Liver (tissue), 9 donors: ENCODE results near the gene FUNDC2. TPM values are rescaled to one million over a fixed set of nuclear protein-coding genes. Genes with fewer than 3 reads are reported as not detected.

Experiments used
- DNase-seq: peaks from one replicate; pipeline ENCODE4 v3.0.0-alpha.2; 2017; ENCODE audit warnings: low spot score
- H3K27ac ChIP-seq, 2 donors: one replicate each; pipeline ENCODE4 v1.7.0; 2013; ENCODE audit warnings: inconsistent platforms in 2 of 2, low read length in 2 of 2, control low read depth in 1 of 2, low read depth in 1 of 2, mild to moderate bottlenecking in 1 of 2
- H3K27me3 ChIP-seq, 4 donors: one replicate each; pipeline versions ENCODE4 v1.6.1 to v1.7.0; 2013; ENCODE audit warnings: low read length in 3 of 4, inconsistent platforms in 1 of 4, mild to moderate bottlenecking in 1 of 4, moderate library complexity in 1 of 4; ENCODE audit not compliant: control insufficient read depth in 4 of 4, insufficient read depth in 4 of 4
- H3K36me3 ChIP-seq, 4 donors: one replicate each; pipeline versions ENCODE4 v1.6.1 to v1.7.0; 2013; ENCODE audit warnings: low read length in 3 of 4, mild to moderate bottlenecking in 3 of 4, low read depth in 1 of 4, moderate library complexity in 1 of 4; ENCODE audit not compliant: control insufficient read depth in 4 of 4, insufficient read depth in 3 of 4
- H3K4me1 ChIP-seq, 4 donors: one replicate each; pipeline versions ENCODE4 v1.6.1 to v1.7.0; 2013; ENCODE audit warnings: low read length in 3 of 4, mild to moderate bottlenecking in 3 of 4, moderate library complexity in 1 of 4; ENCODE audit not compliant: control insufficient read depth in 4 of 4, insufficient read depth in 4 of 4
- H3K4me3 ChIP-seq, 3 donors: one replicate each; pipeline versions ENCODE4 v1.6.1 to v1.7.0; 2013; ENCODE audit warnings: low read length in 3 of 3, control low read depth in 1 of 3, low read depth in 1 of 3, mild to moderate bottlenecking in 1 of 3
- H3K9ac ChIP-seq, 2 donors: one replicate each; pipeline ENCODE4 v1.7.0; 2013; ENCODE audit warnings: low read length in 2 of 2, mild to moderate bottlenecking in 2 of 2, moderate library complexity in 2 of 2, control low read depth in 1 of 2, low read depth in 1 of 2
- H3K9me3 ChIP-seq, 4 donors: one replicate each; pipeline versions ENCODE4 v1.6.1 to v1.7.0; 2013; ENCODE audit warnings: low read length in 3 of 4; ENCODE audit not compliant: control insufficient read depth in 4 of 4
- ATF3 ChIP-seq: IDR thresholded peaks from 2 replicates; pipeline ENCODE4 v1.6.1; 2016; ENCODE audit warnings: antibody characterized with exemption
- CTCF ChIP-seq: fragments of 150-350 bp; IDR thresholded peaks from 2 replicates; pipeline ENCODE4 v1.5.1; 2017; ENCODE audit warnings: improper control_type of control experiment, low read depth, low read length; ENCODE audit not compliant: missing input control
- EGR1 ChIP-seq, 2 donors: IDR thresholded peaks; 2 replicates each; pipeline ENCODE4 v1.6.1; 2016 to 2018; ENCODE audit warnings: antibody characterized with exemption in 2 of 2, low read depth in 2 of 2
- FOXA1 ChIP-seq: IDR thresholded peaks from 2 replicates; pipeline ENCODE4 v1.6.1; 2016; ENCODE audit warnings: antibody characterized with exemption
- FOXA2 ChIP-seq: IDR thresholded peaks from 2 replicates; pipeline ENCODE4 v1.6.1; 2016; ENCODE audit warnings: antibody characterized with exemption
- GABPA ChIP-seq, 2 donors: IDR thresholded peaks in 1 of 2; conservative IDR thresholded peaks in 1 of 2; 2 replicates each; pipeline ENCODE4 v1.6.1; 2016; ENCODE audit warnings: antibody characterized with exemption in 2 of 2, mild to moderate bottlenecking in 1 of 2, moderate library complexity in 1 of 2
- HNF4A ChIP-seq, 2 donors: conservative IDR thresholded peaks; 2 replicates each; pipeline ENCODE4 v1.6.1; 2016; ENCODE audit warnings: antibody characterized with exemption in 2 of 2, mild to moderate bottlenecking in 2 of 2
- HNF4G ChIP-seq: IDR thresholded peaks from 2 replicates; pipeline ENCODE4 v1.6.1; 2016; ENCODE audit warnings: antibody characterized with exemption
- JUND ChIP-seq, 2 donors: IDR thresholded peaks; 2 replicates each; pipeline ENCODE4 v1.6.1; 2016; ENCODE audit warnings: antibody characterized with exemption in 2 of 2
- NR2F2 ChIP-seq: IDR thresholded peaks from 2 replicates; pipeline ENCODE4 v1.6.1; 2016; ENCODE audit warnings: antibody characterized with exemption
- RAD21 ChIP-seq, 2 donors: IDR thresholded peaks; 2 replicates each; pipeline ENCODE4 v1.6.1; 2016; ENCODE audit warnings: antibody characterized with exemption in 2 of 2, mild to moderate bottlenecking in 2 of 2
- RXRA ChIP-seq, 2 donors: IDR thresholded peaks; 2 replicates each; pipeline ENCODE4 v1.6.1; 2017 to 2018; ENCODE audit warnings: antibody characterized with exemption in 2 of 2, mild to moderate bottlenecking in 1 of 2
- SP1 ChIP-seq: IDR thresholded peaks from 2 replicates; pipeline ENCODE4 v1.6.1; 2018; ENCODE audit warnings: antibody characterized with exemption, mild to moderate bottlenecking
- TAF1 ChIP-seq: conservative IDR thresholded peaks from 2 replicates; pipeline ENCODE4 v1.6.1; 2016; ENCODE audit warnings: antibody characterized with exemption, mild to moderate bottlenecking
- YY1 ChIP-seq: IDR thresholded peaks from 2 replicates; pipeline ENCODE4 v1.6.1; 2016; ENCODE audit warnings: antibody characterized with exemption, mild to moderate bottlenecking
- ZBTB33 ChIP-seq: IDR thresholded peaks from 2 replicates; pipeline ENCODE4 v1.6.1; 2016; ENCODE audit warnings: antibody characterized with exemption
- WGBS: extraction: QIAGEN DNeasy Blood & Tissue Kit; methylation state at CpG from one replicate; pipeline ENCODE4 v1.1.7; 2013; 5-methylcytosine and 5-hydroxymethylcytosine counted together
- polyA plus RNA-seq, 2 donors: library from polyadenylated mRNA; stranded (reverse) in 1 of 2; unstranded in 1 of 2; fragments of 200-250 nt in 1 of 2; fragments of >200 nt in 1 of 2; fragmentation: Nextera tagmentation in 1 of 2; extraction: Ambion mirVana in 1 of 2; gene quantifications; one replicate each; pipeline versions ENCODE4 v1.2.1 to v1.2.3, GENCODE V29; 2013 to 2015
- total RNA-seq, 2 donors: library from RNA; depleted of rRNA; stranded (reverse); fragments of >200 nt; gene quantifications; one replicate each; pipeline ENCODE4 v1.2.3, GENCODE V29; 2014
- TF ChIP-seq, protein P1 (sequence below): IDR thresholded peaks from 2 replicates; pipeline ENCODE4 v1.6.1; 2016; ENCODE audit warnings: antibody characterized with exemption
- TF ChIP-seq, protein P2 (sequence below): IDR thresholded peaks from 2 replicates; pipeline ENCODE4 v1.6.1; 2016; ENCODE audit warnings: antibody characterized with exemption, mild to moderate bottlenecking
- donor health status: healthy.
- donor health status: healthy.
- donor health status: healthy.
- donor health status: healthy.
- donor health status: healthy.

Gene FUNDC2
- total and polyA plus RNA-seq, 4 donors, result 19.4 to 79.8 (median 40.8) TPM

DNA sequence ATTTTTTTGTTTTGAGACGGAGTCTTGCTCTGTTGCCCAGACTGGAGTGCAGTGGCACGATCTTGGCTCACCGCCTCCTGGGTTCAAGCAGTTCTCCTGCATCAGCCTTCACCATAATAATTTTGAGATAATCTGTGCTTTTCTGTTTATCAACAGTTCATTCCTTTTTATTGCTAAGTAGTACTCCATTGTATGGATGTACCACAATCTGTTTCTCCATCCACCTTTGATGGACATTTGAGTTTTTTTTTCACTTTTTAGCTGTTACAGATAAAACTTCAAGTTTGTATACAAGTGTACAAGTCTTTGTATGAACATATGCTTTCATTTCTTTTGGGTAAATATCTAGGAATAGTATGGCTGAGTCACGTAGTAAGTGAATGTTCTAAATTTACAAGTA lies 9.0 kb downstream of the FUNDC2 start:
- H3K9ac ChIP-seq, result no peak overlapping the region
- no peak for DNase-seq
- no peak overlapping the region for H3K4me3 ChIP-seq
- H3K27me3 ChIP-seq, result no peaks in the 10 kb centered on the region
- no peak overlapping the region for H3K27ac ChIP-seq
- peaks cover 0 to 3% (median 1%) of the 10 kb centered on the region in 4 donors for H3K36me3 ChIP-seq
- WGBS, result 100% methylated on average over 4 of the region's 4 CpGs
- no peaks in the 10 kb centered on the region for H3K4me1 ChIP-seq
- peaks cover 0 to 4% (median 0%) of the 10 kb centered on the region in 4 donors for H3K9me3 ChIP-seq
- TF ChIP-seq NR2F2, result no peak
- TF ChIP-seq HNF4G, result no peak
- TF ChIP-seq ATF3, result no peak
- TF ChIP-seq CTCF, result no peak
- TF ChIP-seq FOXA2, result no peak
- TF ChIP-seq EGR1 (IDR thresholded peaks at IDR 0.05; ENCODE audit: low read depth in 2 of 2), result no peak
- TF ChIP-seq TAF1, result no peak
- no peak for TF ChIP-seq FOXA1
- no peak for TF ChIP-seq YY1
- TF ChIP-seq HNF4A (conservative IDR thresholded peaks at IDR 0.05), result no peak
- no peak for TF ChIP-seq JUND (IDR thresholded peaks at IDR 0.05)
- TF ChIP-seq, protein P1, sequence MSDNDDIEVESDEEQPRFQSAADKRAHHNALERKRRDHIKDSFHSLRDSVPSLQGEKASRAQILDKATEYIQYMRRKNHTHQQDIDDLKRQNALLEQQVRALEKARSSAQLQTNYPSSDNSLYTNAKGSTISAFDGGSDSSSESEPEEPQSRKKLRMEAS, result no peak
- no peak for TF ChIP-seq SP1
- TF ChIP-seq ZBTB33, result no peak
- no peak for TF ChIP-seq GABPA (IDR thresholded peaks at IDR 0.05 in 1 of 2, conservative IDR thresholded peaks at IDR 0.05 in 1 of 2)
- no peak for TF ChIP-seq RXRA (IDR thresholded peaks at IDR 0.05)
- TF ChIP-seq RAD21 (IDR thresholded peaks at IDR 0.05), result no peak

DNA sequence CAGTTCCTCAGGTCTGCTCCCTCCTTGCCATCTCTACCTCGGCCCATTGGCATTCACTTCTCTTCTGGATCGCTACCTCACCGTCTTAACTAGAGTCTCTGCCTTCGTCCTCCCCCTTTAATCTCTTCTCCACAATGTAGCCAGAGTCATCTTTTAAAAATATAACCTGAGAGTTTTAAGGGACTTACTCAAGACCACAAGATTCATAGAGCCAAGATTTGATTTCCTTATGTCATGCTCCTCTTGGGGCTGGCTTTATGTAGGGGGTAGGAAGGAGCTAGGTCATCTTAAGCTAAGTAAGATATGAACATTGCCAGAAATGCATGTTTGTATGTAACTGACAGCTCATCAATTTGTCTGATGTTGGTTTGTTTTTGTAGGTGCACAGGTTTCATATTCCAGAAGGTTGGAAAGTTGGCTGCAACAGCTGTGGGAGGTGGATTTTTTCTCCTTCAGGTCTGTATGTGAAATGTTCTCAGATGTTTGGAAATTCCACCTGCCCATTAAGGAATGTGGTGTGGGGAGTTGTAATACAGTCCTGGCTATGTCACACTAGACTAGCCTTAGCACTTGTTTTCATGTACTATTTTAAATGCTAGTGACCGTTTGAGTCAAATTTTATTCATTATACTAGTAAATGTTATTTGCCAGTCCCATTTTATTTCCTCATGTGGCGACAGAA lies 19.6 kb downstream of the FUNDC2 start:
- Histone ChIP-seq H3K36me3 (peaks cover 0 to 3% (median 0%) of the 10 kb centered on the region in 4 donors), H3K9me3 (no peaks in the 10 kb centered on the region), H3K27ac (no peak overlapping the region), H3K9ac (no peak overlapping the region), H3K4me1 (peaks cover 0 to 4% (median 2%) of the 10 kb centered on the region in 4 donors), H3K27me3 (no peaks in the 10 kb centered on the region), H3K4me3 (no peak overlapping the region)
- WGBS, result 93% methylated on average over 6 of the region's 6 CpGs
- DNase-seq, result no peak
- TF ChIP-seq EGR1 (IDR thresholded peaks at IDR 0.05; ENCODE audit: low read depth in 2 of 2) (no peak), HNF4A (conservative IDR thresholded peaks at IDR 0.05) (no peak), JUND (IDR thresholded peaks at IDR 0.05) (no peak), RXRA (IDR thresholded peaks at IDR 0.05) (no peak), YY1 (no peak), FOXA1 (no peak), GABPA (IDR thresholded peaks at IDR 0.05 in 1 of 2, conservative IDR thresholded peaks at IDR 0.05 in 1 of 2) (no peak), CTCF (no peak), ATF3 (no peak), NR2F2 (no peak), HNF4G (no peak)
- TF ChIP-seq, protein P2, sequence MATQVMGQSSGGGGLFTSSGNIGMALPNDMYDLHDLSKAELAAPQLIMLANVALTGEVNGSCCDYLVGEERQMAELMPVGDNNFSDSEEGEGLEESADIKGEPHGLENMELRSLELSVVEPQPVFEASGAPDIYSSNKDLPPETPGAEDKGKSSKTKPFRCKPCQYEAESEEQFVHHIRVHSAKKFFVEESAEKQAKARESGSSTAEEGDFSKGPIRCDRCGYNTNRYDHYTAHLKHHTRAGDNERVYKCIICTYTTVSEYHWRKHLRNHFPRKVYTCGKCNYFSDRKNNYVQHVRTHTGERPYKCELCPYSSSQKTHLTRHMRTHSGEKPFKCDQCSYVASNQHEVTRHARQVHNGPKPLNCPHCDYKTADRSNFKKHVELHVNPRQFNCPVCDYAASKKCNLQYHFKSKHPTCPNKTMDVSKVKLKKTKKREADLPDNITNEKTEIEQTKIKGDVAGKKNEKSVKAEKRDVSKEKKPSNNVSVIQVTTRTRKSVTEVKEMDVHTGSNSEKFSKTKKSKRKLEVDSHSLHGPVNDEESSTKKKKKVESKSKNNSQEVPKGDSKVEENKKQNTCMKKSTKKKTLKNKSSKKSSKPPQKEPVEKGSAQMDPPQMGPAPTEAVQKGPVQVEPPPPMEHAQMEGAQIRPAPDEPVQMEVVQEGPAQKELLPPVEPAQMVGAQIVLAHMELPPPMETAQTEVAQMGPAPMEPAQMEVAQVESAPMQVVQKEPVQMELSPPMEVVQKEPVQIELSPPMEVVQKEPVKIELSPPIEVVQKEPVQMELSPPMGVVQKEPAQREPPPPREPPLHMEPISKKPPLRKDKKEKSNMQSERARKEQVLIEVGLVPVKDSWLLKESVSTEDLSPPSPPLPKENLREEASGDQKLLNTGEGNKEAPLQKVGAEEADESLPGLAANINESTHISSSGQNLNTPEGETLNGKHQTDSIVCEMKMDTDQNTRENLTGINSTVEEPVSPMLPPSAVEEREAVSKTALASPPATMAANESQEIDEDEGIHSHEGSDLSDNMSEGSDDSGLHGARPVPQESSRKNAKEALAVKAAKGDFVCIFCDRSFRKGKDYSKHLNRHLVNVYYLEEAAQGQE, result no peak
